Liver (tissue), 9 donors: Measurements from ENCODE around the gene ZNF438. TPM values are rescaled to one million over a fixed set of nuclear protein-coding genes. Genes with fewer than 3 reads are reported as not detected.

Source experiments
- DNase-seq: peaks from one replicate; pipeline ENCODE4 v3.0.0-alpha.2; 2017; ENCODE audit warnings: low spot score
- H3K27ac ChIP-seq, 2 donors: one replicate each; pipeline ENCODE4 v1.7.0; 2013; ENCODE audit warnings: inconsistent platforms in 2 of 2, low read length in 2 of 2, control low read depth in 1 of 2, low read depth in 1 of 2, mild to moderate bottlenecking in 1 of 2
- H3K27me3 ChIP-seq, 4 donors: one replicate each; pipeline versions ENCODE4 v1.6.1 to v1.7.0; 2013; ENCODE audit warnings: low read length in 3 of 4, inconsistent platforms in 1 of 4, mild to moderate bottlenecking in 1 of 4, moderate library complexity in 1 of 4; ENCODE audit not compliant: control insufficient read depth in 4 of 4, insufficient read depth in 4 of 4
- H3K36me3 ChIP-seq, 4 donors: one replicate each; pipeline versions ENCODE4 v1.6.1 to v1.7.0; 2013; ENCODE audit warnings: low read length in 3 of 4, mild to moderate bottlenecking in 3 of 4, low read depth in 1 of 4, moderate library complexity in 1 of 4; ENCODE audit not compliant: control insufficient read depth in 4 of 4, insufficient read depth in 3 of 4
- H3K4me1 ChIP-seq, 4 donors: one replicate each; pipeline versions ENCODE4 v1.6.1 to v1.7.0; 2013; ENCODE audit warnings: low read length in 3 of 4, mild to moderate bottlenecking in 3 of 4, moderate library complexity in 1 of 4; ENCODE audit not compliant: control insufficient read depth in 4 of 4, insufficient read depth in 4 of 4
- H3K4me3 ChIP-seq, 3 donors: one replicate each; pipeline versions ENCODE4 v1.6.1 to v1.7.0; 2013; ENCODE audit warnings: low read length in 3 of 3, control low read depth in 1 of 3, low read depth in 1 of 3, mild to moderate bottlenecking in 1 of 3
- H3K9ac ChIP-seq, 2 donors: one replicate each; pipeline ENCODE4 v1.7.0; 2013; ENCODE audit warnings: low read length in 2 of 2, mild to moderate bottlenecking in 2 of 2, moderate library complexity in 2 of 2, control low read depth in 1 of 2, low read depth in 1 of 2
- H3K9me3 ChIP-seq, 4 donors: one replicate each; pipeline versions ENCODE4 v1.6.1 to v1.7.0; 2013; ENCODE audit warnings: low read length in 3 of 4; ENCODE audit not compliant: control insufficient read depth in 4 of 4
- EGR1 ChIP-seq, 2 donors: IDR thresholded peaks; 2 replicates each; pipeline ENCODE4 v1.6.1; 2016 to 2018; ENCODE audit warnings: antibody characterized with exemption in 2 of 2, low read depth in 2 of 2
- FOXA1 ChIP-seq: IDR thresholded peaks from 2 replicates; pipeline ENCODE4 v1.6.1; 2016; ENCODE audit warnings: antibody characterized with exemption
- FOXA2 ChIP-seq: IDR thresholded peaks from 2 replicates; pipeline ENCODE4 v1.6.1; 2016; ENCODE audit warnings: antibody characterized with exemption
- GABPA ChIP-seq, 2 donors: IDR thresholded peaks in 1 of 2; conservative IDR thresholded peaks in 1 of 2; 2 replicates each; pipeline ENCODE4 v1.6.1; 2016; ENCODE audit warnings: antibody characterized with exemption in 2 of 2, mild to moderate bottlenecking in 1 of 2, moderate library complexity in 1 of 2
- HNF4G ChIP-seq: IDR thresholded peaks from 2 replicates; pipeline ENCODE4 v1.6.1; 2016; ENCODE audit warnings: antibody characterized with exemption
- JUND ChIP-seq, 2 donors: IDR thresholded peaks; 2 replicates each; pipeline ENCODE4 v1.6.1; 2016; ENCODE audit warnings: antibody characterized with exemption in 2 of 2
- NR2F2 ChIP-seq: IDR thresholded peaks from 2 replicates; pipeline ENCODE4 v1.6.1; 2016; ENCODE audit warnings: antibody characterized with exemption
- RAD21 ChIP-seq, 2 donors: IDR thresholded peaks; 2 replicates each; pipeline ENCODE4 v1.6.1; 2016; ENCODE audit warnings: antibody characterized with exemption in 2 of 2, mild to moderate bottlenecking in 2 of 2
- REST ChIP-seq: IDR thresholded peaks from 2 replicates; pipeline ENCODE4 v1.6.1; 2016; ENCODE audit warnings: antibody characterized with exemption, mild to moderate bottlenecking
- RXRA ChIP-seq, 2 donors: IDR thresholded peaks; 2 replicates each; pipeline ENCODE4 v1.6.1; 2017 to 2018; ENCODE audit warnings: antibody characterized with exemption in 2 of 2, mild to moderate bottlenecking in 1 of 2
- SP1 ChIP-seq: IDR thresholded peaks from 2 replicates; pipeline ENCODE4 v1.6.1; 2018; ENCODE audit warnings: antibody characterized with exemption, mild to moderate bottlenecking
- TAF1 ChIP-seq: conservative IDR thresholded peaks from 2 replicates; pipeline ENCODE4 v1.6.1; 2016; ENCODE audit warnings: antibody characterized with exemption, mild to moderate bottlenecking
- YY1 ChIP-seq: IDR thresholded peaks from 2 replicates; pipeline ENCODE4 v1.6.1; 2016; ENCODE audit warnings: antibody characterized with exemption, mild to moderate bottlenecking
- WGBS: extraction: QIAGEN DNeasy Blood & Tissue Kit; methylation state at CpG from one replicate; pipeline ENCODE4 v1.1.7; 2013; 5-methylcytosine and 5-hydroxymethylcytosine counted together
- polyA plus RNA-seq, 2 donors: library from polyadenylated mRNA; stranded (reverse) in 1 of 2; unstranded in 1 of 2; fragments of 200-250 nt in 1 of 2; fragments of >200 nt in 1 of 2; fragmentation: Nextera tagmentation in 1 of 2; extraction: Ambion mirVana in 1 of 2; gene quantifications; one replicate each; pipeline versions ENCODE4 v1.2.1 to v1.2.3, GENCODE V29; 2013 to 2015
- total RNA-seq, 2 donors: library from RNA; depleted of rRNA; stranded (reverse); fragments of >200 nt; gene quantifications; one replicate each; pipeline ENCODE4 v1.2.3, GENCODE V29; 2014
- TF ChIP-seq, protein P1 (sequence below): IDR thresholded peaks from 2 replicates; pipeline ENCODE4 v1.6.1; 2016; ENCODE audit warnings: antibody characterized with exemption
- TF ChIP-seq, protein P2 (sequence below): IDR thresholded peaks from 2 replicates; pipeline ENCODE4 v1.6.1; 2016; ENCODE audit warnings: antibody characterized with exemption
- TF ChIP-seq, protein P3 (sequence below): fragments of 150-350 bp; IDR thresholded peaks from 2 replicates; pipeline ENCODE4 v1.5.1; 2017; ENCODE audit warnings: improper control_type of control experiment, low read depth, low read length; ENCODE audit not compliant: missing input control
- donor health status: healthy.
- donor health status: healthy.
- donor health status: healthy.
- donor health status: healthy.
- donor health status: healthy.

The ZNF438 gene
- total and polyA plus RNA-seq, 4 donors: 1.9 to 2.9 (median 2.2) TPM

DNA sequence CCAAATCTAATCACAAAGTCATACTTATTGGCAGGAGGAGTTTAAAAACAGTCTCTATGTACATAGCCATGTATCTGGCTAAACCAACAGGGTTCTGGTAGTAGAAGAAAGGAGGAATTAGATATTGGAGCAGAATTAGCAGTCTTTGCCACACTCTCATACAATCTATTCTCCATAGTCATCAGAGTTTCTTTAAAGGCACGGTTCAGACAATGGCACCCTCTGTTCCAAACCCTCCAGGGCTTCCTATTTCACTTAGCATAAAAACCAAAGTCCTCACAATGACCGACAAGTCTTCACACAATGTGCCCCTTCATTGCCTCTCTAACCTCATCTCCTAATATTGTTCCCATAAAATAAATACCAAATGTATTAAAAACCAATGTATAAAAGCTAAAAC, 12.7 kb downstream of the ZNF438 start (continued):
- TF ChIP-seq, protein P1, sequence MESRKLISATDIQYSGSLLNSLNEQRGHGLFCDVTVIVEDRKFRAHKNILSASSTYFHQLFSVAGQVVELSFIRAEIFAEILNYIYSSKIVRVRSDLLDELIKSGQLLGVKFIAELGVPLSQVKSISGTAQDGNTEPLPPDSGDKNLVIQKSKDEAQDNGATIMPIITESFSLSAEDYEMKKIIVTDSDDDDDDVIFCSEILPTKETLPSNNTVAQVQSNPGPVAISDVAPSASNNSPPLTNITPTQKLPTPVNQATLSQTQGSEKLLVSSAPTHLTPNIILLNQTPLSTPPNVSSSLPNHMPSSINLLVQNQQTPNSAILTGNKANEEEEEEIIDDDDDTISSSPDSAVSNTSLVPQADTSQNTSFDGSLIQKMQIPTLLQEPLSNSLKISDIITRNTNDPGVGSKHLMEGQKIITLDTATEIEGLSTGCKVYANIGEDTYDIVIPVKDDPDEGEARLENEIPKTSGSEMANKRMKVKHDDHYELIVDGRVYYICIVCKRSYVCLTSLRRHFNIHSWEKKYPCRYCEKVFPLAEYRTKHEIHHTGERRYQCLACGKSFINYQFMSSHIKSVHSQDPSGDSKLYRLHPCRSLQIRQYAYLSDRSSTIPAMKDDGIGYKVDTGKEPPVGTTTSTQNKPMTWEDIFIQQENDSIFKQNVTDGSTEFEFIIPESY: no peak
- TF ChIP-seq YY1 (no peak), TAF1 (no peak), FOXA2 (no peak), NR2F2 (no peak), RXRA (IDR thresholded peaks at IDR 0.05) (no peak)

- Histone ChIP-seq H3K4me3 (no peak overlapping the region), H3K27ac (no peak overlapping the region), H3K36me3 (no peaks in the 10 kb centered on the region), H3K9ac (no peak overlapping the region), H3K4me1 (peaks cover 0 to 3% (median 0%) of the 10 kb centered on the region in 4 donors), H3K27me3 (no peaks in the 10 kb centered on the region), H3K9me3 (no peaks in the 10 kb centered on the region)
- no peak for TF ChIP-seq NR2F2
- TF ChIP-seq TAF1: no peak
- TF ChIP-seq, protein P1: no peak
- no peak for TF ChIP-seq YY1
- TF ChIP-seq FOXA1: no peak
- TF ChIP-seq, protein P2, sequence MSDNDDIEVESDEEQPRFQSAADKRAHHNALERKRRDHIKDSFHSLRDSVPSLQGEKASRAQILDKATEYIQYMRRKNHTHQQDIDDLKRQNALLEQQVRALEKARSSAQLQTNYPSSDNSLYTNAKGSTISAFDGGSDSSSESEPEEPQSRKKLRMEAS: no peak
- TF ChIP-seq SP1: no peak
- no peak for TF ChIP-seq FOXA2
- no peak for TF ChIP-seq EGR1 (IDR thresholded peaks at IDR 0.05; ENCODE audit: low read depth in 2 of 2)
- TF ChIP-seq RXRA (IDR thresholded peaks at IDR 0.05): no peak
- TF ChIP-seq RAD21 (IDR thresholded peaks at IDR 0.05): no peak
- no peak for TF ChIP-seq HNF4G
- no peak for TF ChIP-seq GABPA (IDR thresholded peaks at IDR 0.05 in 1 of 2, conservative IDR thresholded peaks at IDR 0.05 in 1 of 2)
- TF ChIP-seq JUND (IDR thresholded peaks at IDR 0.05): no peak
- TF ChIP-seq, protein P3, sequence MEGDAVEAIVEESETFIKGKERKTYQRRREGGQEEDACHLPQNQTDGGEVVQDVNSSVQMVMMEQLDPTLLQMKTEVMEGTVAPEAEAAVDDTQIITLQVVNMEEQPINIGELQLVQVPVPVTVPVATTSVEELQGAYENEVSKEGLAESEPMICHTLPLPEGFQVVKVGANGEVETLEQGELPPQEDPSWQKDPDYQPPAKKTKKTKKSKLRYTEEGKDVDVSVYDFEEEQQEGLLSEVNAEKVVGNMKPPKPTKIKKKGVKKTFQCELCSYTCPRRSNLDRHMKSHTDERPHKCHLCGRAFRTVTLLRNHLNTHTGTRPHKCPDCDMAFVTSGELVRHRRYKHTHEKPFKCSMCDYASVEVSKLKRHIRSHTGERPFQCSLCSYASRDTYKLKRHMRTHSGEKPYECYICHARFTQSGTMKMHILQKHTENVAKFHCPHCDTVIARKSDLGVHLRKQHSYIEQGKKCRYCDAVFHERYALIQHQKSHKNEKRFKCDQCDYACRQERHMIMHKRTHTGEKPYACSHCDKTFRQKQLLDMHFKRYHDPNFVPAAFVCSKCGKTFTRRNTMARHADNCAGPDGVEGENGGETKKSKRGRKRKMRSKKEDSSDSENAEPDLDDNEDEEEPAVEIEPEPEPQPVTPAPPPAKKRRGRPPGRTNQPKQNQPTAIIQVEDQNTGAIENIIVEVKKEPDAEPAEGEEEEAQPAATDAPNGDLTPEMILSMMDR: no peak
- TF ChIP-seq REST: no peak
- no peak for DNase-seq
- 97% methylated on average over 3 of the region's 3 CpGs for WGBS
Observed at GRCh38 chr10:31018356-31018750, 13.3 kb downstream of the ZNF438 start.
